GM12875 (cell line): ENCODE measurements around the gene PRM1.

Experiments
- H3K4me3 ChIP-seq: one replicate; pipeline ENCODE4 v1.5.1; 2011; ENCODE audit warnings: low read depth, low read length, control low read depth
- CTCF ChIP-seq: IDR thresholded peaks from 2 replicates; pipeline ENCODE4 v1.5.1; 2011; ENCODE audit warnings: low read depth, mild to moderate bottlenecking, control low read depth, inconsistent platforms, low read length, moderate library complexity, borderline replicate concordance; ENCODE audit not compliant: insufficient read depth

The PRM1 gene

GRCh38 chr16:11307639-11308492 is 26.7 kb upstream of the PRM1 start:
- no peak overlapping the region for H3K4me3 ChIP-seq
- no peak for TF ChIP-seq CTCF

GRCh38 chr16:11306997-11307638 is 26.0 kb upstream of the PRM1 start:
- no peak overlapping the region for H3K4me3 ChIP-seq

GRCh38 chr16:11306381-11306780 is 25.3 kb upstream of the PRM1 start:
- no peak overlapping the region for H3K4me3 ChIP-seq
- TF ChIP-seq CTCF: no peak

More at GRCh38 chr16:11306997-11307638, 26.0 kb upstream of the PRM1 start:
- TF ChIP-seq CTCF: no peak

- no peak overlapping the region for H3K4me3 ChIP-seq
- no peak for TF ChIP-seq CTCF
These were observed 22.4 kb upstream of the PRM1 start for GRCh38 chr16:11303405-11304138.

GRCh38 chr16:11302977-11303376 is 21.8 kb upstream of the PRM1 start:
- no peak for TF ChIP-seq CTCF
- H3K4me3 ChIP-seq: no peak overlapping the region

- TF ChIP-seq CTCF: no peak
These were observed 20.7 kb upstream of the PRM1 start for GRCh38 chr16:11301645-11302501.

More at GRCh38 chr16:11301645-11302501, 20.7 kb upstream of the PRM1 start:
- H3K4me3 ChIP-seq: no peak overlapping the region
